HL-60 (cell line): ENCODE results near the gene GRM8.

Source experiments
- DNase-seq, 2 experiments: peaks; one replicate each; pipeline ENCODE4 v3.0.0-alpha.2; 2010 to 2020; ENCODE audit warnings: low read depth in 1 of 2, low spot score in 1 of 2
- H3K27ac ChIP-seq: fragments of 250-450 bp; sonication (Bioruptor Pico); replicated peaks from 2 replicates; pipeline ENCODE4 v1.5.1; 2020; ENCODE audit warnings: mild to moderate bottlenecking, moderate library complexity
- H3K27me3 ChIP-seq: fragments of 250-450 bp; sonication (Bioruptor Pico); 2 replicates; pipeline ENCODE4 v1.5.1; 2021; ENCODE audit warnings: mild to moderate bottlenecking, moderate library complexity; ENCODE audit not compliant: insufficient read depth, poor library complexity, severe bottlenecking
- H3K4me3 ChIP-seq: replicated peaks from 2 replicates; pipeline ENCODE4 v1.5.1; 2011; ENCODE audit warnings: mild to moderate bottlenecking, control low read depth, low read length; ENCODE audit not compliant: insufficient read depth
- GABPA ChIP-seq: IDR thresholded peaks from 2 replicates; pipeline ENCODE4 v1.6.1; 2012; ENCODE audit warnings: low read depth
- POLR2AphosphoS5 ChIP-seq: IDR thresholded peaks from 2 replicates; pipeline ENCODE4 v1.6.1; 2012; ENCODE audit warnings: low read depth
- SPI1 ChIP-seq: IDR thresholded peaks from 2 replicates; pipeline ENCODE4 v1.6.1; 2012; ENCODE audit warnings: low read depth, mild to moderate bottlenecking, borderline replicate concordance
- TF ChIP-seq, protein P1 (sequence below): IDR thresholded peaks from one replicate; pipeline ENCODE4 v1.5.1; 2011; ENCODE audit warnings: low read length, control low read depth, inconsistent platforms; ENCODE audit not compliant: insufficient read depth
- TF ChIP-seq, protein P2 (sequence below): IDR thresholded peaks from 2 replicates; pipeline ENCODE4 v1.6.1; 2012; ENCODE audit warnings: low read depth; ENCODE audit not compliant: insufficient replicate concordance

Gene GRM8

DNA sequence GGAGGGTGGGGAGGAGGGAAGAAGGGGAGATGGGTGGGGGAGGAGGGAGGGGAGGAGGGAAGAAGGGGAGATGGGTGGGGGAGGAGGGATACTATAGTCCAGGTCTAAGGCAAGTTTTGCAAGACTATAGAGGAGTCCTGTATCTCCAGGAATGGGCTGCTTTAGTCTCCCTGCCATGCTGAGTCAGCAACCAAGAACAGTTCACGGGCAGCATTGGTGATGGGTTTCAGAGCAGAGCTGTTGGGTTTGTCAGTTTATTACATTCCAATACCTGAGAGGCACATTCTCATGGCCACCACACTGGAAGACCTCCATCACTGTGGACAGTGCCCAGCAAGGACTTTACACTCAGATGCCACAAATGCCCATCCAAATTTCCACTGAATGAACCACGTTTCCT lies 212.7 kb downstream of the GRM8 start:
- Histone ChIP-seq H3K27me3 (no peaks in the 10 kb centered on the region), H3K4me3 (no peak overlapping the region), H3K27ac (no peak overlapping the region)
- TF ChIP-seq GABPA (no peak), POLR2AphosphoS5 (no peak), SPI1 (no peak)
- TF ChIP-seq, protein P1, sequence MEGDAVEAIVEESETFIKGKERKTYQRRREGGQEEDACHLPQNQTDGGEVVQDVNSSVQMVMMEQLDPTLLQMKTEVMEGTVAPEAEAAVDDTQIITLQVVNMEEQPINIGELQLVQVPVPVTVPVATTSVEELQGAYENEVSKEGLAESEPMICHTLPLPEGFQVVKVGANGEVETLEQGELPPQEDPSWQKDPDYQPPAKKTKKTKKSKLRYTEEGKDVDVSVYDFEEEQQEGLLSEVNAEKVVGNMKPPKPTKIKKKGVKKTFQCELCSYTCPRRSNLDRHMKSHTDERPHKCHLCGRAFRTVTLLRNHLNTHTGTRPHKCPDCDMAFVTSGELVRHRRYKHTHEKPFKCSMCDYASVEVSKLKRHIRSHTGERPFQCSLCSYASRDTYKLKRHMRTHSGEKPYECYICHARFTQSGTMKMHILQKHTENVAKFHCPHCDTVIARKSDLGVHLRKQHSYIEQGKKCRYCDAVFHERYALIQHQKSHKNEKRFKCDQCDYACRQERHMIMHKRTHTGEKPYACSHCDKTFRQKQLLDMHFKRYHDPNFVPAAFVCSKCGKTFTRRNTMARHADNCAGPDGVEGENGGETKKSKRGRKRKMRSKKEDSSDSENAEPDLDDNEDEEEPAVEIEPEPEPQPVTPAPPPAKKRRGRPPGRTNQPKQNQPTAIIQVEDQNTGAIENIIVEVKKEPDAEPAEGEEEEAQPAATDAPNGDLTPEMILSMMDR: no peak
- TF ChIP-seq, protein P2, sequence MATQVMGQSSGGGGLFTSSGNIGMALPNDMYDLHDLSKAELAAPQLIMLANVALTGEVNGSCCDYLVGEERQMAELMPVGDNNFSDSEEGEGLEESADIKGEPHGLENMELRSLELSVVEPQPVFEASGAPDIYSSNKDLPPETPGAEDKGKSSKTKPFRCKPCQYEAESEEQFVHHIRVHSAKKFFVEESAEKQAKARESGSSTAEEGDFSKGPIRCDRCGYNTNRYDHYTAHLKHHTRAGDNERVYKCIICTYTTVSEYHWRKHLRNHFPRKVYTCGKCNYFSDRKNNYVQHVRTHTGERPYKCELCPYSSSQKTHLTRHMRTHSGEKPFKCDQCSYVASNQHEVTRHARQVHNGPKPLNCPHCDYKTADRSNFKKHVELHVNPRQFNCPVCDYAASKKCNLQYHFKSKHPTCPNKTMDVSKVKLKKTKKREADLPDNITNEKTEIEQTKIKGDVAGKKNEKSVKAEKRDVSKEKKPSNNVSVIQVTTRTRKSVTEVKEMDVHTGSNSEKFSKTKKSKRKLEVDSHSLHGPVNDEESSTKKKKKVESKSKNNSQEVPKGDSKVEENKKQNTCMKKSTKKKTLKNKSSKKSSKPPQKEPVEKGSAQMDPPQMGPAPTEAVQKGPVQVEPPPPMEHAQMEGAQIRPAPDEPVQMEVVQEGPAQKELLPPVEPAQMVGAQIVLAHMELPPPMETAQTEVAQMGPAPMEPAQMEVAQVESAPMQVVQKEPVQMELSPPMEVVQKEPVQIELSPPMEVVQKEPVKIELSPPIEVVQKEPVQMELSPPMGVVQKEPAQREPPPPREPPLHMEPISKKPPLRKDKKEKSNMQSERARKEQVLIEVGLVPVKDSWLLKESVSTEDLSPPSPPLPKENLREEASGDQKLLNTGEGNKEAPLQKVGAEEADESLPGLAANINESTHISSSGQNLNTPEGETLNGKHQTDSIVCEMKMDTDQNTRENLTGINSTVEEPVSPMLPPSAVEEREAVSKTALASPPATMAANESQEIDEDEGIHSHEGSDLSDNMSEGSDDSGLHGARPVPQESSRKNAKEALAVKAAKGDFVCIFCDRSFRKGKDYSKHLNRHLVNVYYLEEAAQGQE: no peak
- no peak for DNase-seq

DNA sequence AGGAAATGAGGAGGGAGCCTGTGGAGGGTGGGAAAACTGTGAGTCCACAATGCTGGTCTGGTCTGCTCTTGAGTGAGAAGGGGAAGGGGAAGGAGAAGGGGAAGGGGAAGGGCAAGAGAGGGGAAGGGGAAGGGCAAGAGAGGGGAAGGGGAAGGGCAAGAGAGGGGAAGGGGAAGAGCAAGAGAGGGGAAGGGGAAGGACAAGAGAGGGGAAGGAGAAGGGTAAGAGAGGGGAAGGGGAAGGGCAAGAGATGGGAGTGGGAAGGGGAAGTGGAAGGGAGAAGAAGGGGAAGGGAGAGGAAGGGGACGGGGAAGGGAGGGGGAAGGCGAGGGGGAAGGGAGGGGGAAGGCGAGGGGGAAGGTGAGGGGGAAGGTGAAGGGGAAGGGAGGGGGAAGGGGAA lies 213.2 kb downstream of the GRM8 start:
- DNase-seq: peak; percentile 20 to 57
- TF ChIP-seq GABPA: no peak
- TF ChIP-seq SPI1: peak; percentile 41; the same call in 1 of the 2 replicates
- Histone ChIP-seq H3K4me3 (no peak overlapping the region), H3K27me3 (no peaks in the 10 kb centered on the region), H3K27ac (no peak overlapping the region)

DNA sequence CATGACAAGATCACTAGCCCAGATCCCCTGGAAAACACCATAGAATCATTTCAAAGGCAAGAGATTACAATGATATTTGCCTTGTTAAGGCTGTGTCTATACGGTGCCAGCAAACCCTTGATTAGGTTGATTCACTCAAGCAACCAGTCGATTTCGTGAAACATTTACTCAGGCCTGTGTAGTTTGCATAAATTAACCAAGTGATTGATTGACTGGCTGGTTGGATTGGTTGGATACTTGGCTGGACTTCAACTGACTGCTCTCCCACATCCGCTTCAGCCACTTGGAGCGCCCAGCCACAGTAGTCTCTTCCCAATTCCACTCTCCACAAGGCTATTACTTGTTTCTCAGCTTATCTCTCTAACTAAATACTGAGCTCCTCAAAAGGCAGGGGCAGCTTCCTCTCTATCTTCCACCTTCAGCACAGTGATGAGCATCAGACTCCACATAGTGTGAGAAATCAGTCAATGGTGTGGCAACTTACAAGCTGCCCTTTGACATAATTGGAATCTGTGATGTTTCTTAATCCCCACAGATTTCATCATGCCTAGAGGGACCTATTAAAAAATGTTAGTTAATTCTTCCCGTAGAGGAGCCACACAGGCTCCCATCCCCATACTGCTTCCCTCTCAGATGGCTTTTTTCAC lies 217.4 kb downstream of the GRM8 start:
- DNase-seq: peak in 1 of 2 experiments; percentile 8
- TF ChIP-seq, protein P2: no peak
- TF ChIP-seq GABPA (no peak), SPI1 (no peak), POLR2AphosphoS5 (no peak)
- TF ChIP-seq, protein P1: no peak
- no peak overlapping the region for H3K27ac ChIP-seq
- H3K27me3 ChIP-seq: no peaks in the 10 kb centered on the region
- H3K4me3 ChIP-seq: no peak overlapping the region

GRCh38 chr7:127034186-127034806 lies 218.4 kb downstream of the GRM8 start:
- Histone ChIP-seq H3K27ac (no peak overlapping the region), H3K27me3 (no peaks in the 10 kb centered on the region)

More at GRCh38 chr7:127034186-127034806, 218.4 kb downstream of the GRM8 start:
- no peak overlapping the region for H3K4me3 ChIP-seq
- DNase-seq: no peak
- TF ChIP-seq SPI1 (no peak), GABPA (no peak), POLR2AphosphoS5 (no peak)
- TF ChIP-seq, protein P1: no peak
- TF ChIP-seq, protein P2: no peak
